ENCODE data around the gene GREB1.

The GREB1 gene

GRCh38 chr2:11537951-11538350, 4.1 kb downstream of the GREB1 start:
- TF ChIP-seq, protein P1, sequence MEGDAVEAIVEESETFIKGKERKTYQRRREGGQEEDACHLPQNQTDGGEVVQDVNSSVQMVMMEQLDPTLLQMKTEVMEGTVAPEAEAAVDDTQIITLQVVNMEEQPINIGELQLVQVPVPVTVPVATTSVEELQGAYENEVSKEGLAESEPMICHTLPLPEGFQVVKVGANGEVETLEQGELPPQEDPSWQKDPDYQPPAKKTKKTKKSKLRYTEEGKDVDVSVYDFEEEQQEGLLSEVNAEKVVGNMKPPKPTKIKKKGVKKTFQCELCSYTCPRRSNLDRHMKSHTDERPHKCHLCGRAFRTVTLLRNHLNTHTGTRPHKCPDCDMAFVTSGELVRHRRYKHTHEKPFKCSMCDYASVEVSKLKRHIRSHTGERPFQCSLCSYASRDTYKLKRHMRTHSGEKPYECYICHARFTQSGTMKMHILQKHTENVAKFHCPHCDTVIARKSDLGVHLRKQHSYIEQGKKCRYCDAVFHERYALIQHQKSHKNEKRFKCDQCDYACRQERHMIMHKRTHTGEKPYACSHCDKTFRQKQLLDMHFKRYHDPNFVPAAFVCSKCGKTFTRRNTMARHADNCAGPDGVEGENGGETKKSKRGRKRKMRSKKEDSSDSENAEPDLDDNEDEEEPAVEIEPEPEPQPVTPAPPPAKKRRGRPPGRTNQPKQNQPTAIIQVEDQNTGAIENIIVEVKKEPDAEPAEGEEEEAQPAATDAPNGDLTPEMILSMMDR (IDR thresholded peaks at IDR 0.05; ENCODE audit: insufficient read depth, missing control alignments): no peak
- DNase-seq (ENCODE audit: insufficient read length, low spot score): no peak

DNA sequence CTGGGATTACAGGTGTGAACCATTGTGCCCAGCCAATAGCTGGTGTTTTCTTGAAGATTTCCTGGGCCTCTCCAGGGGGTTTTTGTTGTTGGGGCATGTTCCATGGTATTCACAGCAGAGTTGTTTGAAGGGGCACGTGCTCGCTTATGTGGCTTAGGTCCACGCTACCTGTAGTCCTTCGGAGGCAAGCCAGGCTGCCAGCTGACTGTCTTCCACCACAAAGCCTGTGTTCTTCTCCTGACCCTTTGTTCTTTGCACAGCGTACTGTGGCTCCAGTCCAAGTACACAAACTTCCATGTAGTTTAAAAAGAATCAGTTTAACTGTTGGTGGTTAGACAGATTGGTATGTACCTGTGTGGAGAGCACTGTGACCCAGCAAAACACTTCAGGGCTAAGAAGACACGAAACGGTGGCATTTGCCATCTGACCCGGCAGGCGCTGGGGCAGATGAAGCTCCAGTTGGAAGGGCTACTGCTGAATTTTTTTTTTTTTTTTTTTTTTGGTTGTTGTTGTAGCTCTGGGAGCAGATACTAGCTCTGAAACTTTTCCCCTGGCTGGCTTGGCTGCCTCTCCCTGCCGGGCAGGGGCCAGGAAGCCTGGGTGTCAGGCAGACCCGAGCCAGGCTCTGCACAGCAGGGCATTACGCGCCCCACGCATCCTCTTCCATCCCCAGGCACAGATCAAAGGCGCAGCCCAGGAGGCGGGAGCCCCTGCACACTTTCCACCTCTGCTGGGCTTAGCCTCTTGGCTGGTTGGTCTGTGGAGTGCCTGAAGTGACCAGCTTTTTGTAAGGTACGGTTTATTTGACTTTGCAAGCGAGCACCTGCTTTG, 5.7 kb downstream of the GREB1 start:
- DNase-seq (ENCODE audit: insufficient read length, low spot score) (no peak), FAIRE-seq (no peak)
- TF ChIP-seq, protein P1 (IDR thresholded peaks at IDR 0.05; ENCODE audit: insufficient read depth, missing control alignments): no peak

More at GRCh38 chr2:11537951-11538350, 4.1 kb downstream of the GREB1 start:
- FAIRE-seq: no peak

DNA sequence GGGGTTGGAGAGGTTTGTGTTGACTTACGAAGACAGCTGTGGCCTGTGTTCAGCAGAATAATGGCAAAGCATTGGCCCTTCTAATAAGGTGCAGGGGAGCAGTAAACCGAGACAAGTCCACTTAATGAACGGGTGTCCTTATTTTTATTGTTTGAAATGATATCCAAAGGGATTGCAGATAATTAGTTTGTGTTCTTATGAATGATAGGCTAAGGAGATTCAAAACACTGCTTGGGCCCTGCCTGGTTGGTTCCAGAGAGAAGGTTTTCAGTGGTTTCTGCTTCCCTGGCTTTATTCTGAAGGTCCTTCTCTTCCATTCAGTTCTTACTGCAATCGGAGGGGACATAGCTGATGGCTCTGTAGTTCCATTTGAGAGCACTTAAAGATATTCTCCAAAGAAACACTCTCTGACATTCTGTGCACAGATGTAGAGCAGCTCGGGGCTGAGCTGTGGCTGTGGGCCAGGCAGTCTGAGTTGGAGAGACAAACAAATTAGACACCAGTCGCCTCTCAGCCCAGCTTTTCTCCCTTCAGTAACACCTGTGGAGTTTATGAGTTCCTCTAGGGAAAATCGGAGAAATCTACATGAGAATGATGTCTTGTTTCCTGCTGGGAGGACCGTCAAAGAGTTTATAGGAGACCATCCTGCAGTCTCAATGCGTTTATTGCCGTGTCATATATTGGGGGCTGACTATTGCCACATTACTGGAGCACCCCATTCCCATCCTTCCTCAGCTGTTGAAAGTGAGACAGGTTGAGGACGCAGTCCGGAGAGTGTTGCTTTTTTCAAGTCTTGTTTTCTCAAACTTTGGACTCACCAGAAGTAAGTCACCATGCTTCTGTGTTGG, 6.5 kb downstream of the GREB1 start:
- TF ChIP-seq, protein P1 (IDR thresholded peaks at IDR 0.05; ENCODE audit: insufficient read depth, missing control alignments): no peak
- DNase-seq (ENCODE audit: insufficient read length, low spot score) (no peak), FAIRE-seq (no peak)

GRCh38 chr2:11540996-11541692, 7.3 kb downstream of the GREB1 start:
- TF ChIP-seq, protein P1 (IDR thresholded peaks at IDR 0.05; ENCODE audit: insufficient read depth, missing control alignments): no peak
- DNase-seq (ENCODE audit: insufficient read length, low spot score) (no peak), FAIRE-seq (no peak)

DNA sequence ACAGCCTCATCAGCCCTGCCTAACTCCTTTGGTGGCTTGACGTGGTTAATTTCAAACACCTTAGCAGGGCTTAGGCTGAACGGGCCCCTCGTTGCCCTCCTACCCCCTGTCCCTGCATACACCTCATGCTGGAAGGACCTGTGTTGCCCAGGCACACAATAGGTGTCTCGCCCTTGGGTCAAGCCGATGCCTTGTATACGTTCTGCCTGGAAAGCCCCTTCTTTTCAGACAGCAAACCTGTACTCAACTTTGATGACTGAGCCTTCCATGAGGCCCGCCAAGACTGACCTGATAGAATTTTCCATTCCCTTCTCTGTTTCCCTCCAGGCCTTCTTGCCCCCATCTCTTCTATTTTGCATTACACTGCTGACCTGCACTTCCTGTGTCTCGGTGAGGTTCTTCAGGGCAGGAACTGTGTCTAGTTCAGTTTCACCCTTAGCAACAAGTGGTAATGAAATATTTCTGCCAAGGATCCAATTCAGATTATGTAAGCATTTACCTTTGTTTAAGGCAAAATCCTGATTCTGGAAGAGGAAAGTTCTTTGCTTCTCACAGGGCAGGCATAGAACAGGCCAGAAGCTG, 7.9 kb downstream of the GREB1 start:
- no peak for FAIRE-seq
- DNase-seq (ENCODE audit: insufficient read length, low spot score): no peak
- TF ChIP-seq, protein P1 (IDR thresholded peaks at IDR 0.05; ENCODE audit: insufficient read depth, missing control alignments): no peak

DNA sequence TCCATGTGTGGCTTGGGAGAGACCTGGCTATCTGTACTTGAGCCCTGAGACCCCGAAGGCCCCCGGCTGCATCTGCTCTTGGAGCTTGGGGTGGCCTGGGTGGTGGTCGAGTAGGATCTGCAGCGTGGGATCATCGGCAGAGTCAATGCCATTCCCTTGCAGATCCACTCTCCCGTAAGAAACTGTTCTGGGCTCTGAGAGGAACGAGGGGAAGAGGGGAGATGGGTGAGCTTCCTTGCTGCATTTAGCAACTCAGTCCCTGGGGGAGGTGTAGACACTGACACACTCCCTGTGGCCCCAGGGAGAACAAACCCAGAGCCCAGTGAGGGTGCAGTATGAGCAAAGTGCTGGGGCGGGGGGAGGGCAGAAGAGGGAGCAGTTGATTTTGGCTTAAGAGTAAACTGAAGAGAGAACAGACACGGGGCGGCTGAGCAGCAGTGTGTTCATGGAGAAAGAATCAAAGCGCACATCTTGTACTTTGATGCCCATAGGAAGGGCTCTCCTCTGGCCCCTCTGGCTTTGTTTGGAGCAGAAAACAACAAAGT, 8.5 kb downstream of the GREB1 start:
- FAIRE-seq (no peak), DNase-seq (ENCODE audit: insufficient read length, low spot score) (no peak)
- TF ChIP-seq, protein P1 (IDR thresholded peaks at IDR 0.05; ENCODE audit: insufficient read depth, missing control alignments): no peak

Measured in D721Med (cell line).